Inferior parietal cortex (tissue), 1 donor: ENCODE results near the gene SRPK1.

ENCODE experiments used
- DNase-seq: peaks from one replicate; pipeline ENCODE4 v3.0.0-alpha.2; 2016; ENCODE audit errors: extremely low spot score

Gene SRPK1

GRCh38 chr6:35898003-35898402 lies 22.9 kb downstream of the SRPK1 start:
- no peak for DNase-seq

GRCh38 chr6:35897486-35897885 lies 23.4 kb downstream of the SRPK1 start:
- no peak for DNase-seq

DNA sequence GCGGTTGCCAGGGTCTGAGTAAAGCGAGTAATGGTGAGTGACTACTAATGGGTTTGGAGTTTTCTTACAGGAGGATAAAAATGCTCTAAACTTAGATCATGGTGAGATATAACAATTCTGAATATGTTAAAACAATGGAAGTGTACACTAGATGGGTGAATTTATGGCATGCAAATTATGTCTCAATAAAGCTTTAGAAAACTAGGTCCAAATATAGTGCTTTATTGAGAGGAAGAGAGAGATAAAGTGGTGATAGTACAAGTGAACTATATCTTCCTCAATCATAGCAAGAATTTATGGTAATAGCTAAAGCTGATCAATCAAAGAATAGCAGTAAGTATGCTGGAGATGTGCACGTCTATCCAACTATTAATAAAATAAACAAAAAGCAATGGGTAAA lies 23.9 kb downstream of the SRPK1 start:
- DNase-seq, result no peak

DNA sequence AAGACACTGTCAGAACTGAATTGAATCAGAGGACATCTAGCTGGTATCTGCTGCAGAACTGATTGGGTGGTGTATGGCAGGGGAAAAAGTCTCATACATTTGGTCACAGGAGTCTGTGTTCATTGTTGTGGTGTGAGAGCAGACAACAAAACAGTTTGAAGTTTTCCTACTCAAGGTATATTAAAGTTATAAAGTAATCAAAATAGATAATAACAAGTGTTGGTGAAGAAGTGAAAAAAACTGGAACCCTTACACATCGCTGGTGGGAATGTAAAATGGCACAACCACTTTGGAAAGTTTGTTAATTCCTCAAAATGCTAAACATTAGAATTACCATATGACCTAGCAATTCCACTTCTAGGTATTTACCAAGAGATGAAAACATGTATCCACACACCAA lies 24.7 kb downstream of the SRPK1 start:
- DNase-seq, result no peak

GRCh38 chr6:35895560-35895959 lies 25.3 kb downstream of the SRPK1 start:
- DNase-seq, result no peak

GRCh38 chr6:35894776-35895175 lies 26.1 kb downstream of the SRPK1 start:
- DNase-seq, result no peak

DNA sequence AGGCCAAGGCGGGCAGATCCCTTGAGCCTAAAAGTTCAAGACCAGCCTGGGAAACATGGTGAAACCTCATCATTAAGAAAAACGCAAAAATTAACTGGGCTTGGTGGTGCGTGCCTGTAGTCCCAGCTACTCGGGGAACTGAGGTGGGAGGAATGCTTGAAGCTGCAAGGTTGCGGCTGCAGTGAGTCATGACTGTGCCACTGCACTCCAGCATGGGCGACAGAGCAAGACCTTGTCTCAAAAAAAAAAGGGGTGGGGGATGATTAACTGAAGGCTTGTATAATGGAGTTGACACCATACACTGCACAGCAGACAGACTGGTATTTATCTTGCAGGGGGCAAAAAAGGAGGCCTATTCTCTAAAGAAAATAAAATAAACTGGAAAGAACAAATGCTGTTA lies 27.7 kb downstream of the SRPK1 start:
- DNase-seq, result no peak

DNA sequence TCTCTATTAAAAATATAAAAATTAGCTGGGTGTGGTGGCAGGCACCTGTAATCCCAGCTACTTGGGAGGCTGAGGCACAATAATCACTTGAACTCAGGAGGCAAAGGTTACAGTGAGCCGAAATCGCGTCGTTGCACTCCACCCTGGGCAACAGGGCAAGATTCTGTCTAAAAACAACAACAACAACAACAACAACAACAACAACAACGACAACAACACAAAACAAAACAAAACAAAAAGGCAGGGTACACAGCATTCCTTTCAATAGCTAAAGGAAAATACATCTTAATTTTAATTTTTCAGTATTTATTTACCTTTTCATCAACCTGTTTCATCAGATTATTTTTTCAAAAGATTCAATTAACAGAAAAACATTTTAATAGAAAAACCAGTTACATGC lies 28.4 kb downstream of the SRPK1 start:
- DNase-seq, result no peak

DNA sequence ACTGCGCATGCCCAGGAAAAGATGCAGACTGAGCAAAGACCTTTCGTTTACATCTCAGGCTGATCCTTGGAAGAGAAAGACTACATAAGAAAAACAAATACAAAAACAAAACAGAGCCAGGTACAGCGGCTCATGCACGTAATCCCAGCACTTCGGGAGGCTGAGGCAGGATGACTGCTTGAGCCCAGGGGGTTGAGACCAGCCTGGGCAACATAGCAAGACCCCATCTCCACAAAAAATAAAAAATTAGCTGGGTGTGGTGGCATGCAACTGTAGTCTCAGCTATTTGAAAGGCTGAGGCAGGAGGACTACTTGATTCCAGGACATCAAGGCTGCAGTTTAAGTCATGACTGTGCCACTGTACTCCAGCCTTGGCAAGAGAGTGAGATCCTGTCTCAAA lies 41.7 kb downstream of the SRPK1 start:
- DNase-seq, result no peak

GRCh38 chr6:35876902-35877301 lies 44.0 kb downstream of the SRPK1 start:
- no peak for DNase-seq

DNA sequence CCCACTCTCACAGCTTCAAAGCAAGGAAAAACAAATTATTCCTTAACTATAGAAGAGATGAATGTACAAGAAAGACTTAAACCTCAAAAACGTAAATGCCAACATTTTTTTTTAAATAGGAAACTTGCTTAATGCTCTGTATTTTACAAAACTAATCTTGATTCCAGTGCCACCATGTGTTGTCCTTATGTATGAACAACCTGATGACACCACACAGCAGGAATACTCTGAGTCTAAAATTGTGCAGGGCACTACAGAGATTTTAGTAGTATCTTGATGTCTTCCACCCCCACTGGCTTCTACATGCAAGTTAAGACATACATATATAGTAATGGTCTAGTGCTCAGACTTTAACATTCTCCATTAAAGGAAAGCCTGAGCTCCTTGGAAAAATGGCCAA lies 46.2 kb downstream of the SRPK1 start:
- DNase-seq, result no peak

- DNase-seq, result no peak
Observed at GRCh38 chr6:35859367-35859766, 61.5 kb downstream of the SRPK1 start.

DNA sequence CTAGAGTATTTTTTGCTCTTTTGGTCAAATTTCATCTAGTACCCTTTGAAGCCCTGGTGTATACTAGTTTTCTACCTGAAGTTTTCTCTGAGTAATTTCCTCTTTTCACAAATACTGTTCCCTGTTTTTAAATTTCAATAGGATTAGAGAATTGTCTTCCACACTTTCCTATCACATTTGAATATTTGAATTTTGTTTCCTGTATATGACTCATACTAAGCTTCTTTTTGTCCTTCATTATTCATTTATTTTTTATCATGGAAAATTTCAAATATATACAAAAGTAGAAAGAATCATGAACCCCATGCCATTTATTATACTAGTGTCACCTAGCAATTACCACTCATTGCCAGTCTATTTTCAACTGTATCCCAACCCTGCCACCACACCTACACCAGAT lies 63.0 kb downstream of the SRPK1 start:
- no peak for DNase-seq

- no peak for DNase-seq
Observed at GRCh38 chr6:35856250-35856649, 64.6 kb downstream of the SRPK1 start.

- no peak for DNase-seq
Observed at GRCh38 chr6:35852994-35853393, 67.9 kb downstream of the SRPK1 start.

GRCh38 chr6:35850208-35850607 lies 70.7 kb downstream of the SRPK1 start:
- no peak for DNase-seq

GRCh38 chr6:35844290-35844689 lies 76.6 kb downstream of the SRPK1 start:
- no peak for DNase-seq

DNA sequence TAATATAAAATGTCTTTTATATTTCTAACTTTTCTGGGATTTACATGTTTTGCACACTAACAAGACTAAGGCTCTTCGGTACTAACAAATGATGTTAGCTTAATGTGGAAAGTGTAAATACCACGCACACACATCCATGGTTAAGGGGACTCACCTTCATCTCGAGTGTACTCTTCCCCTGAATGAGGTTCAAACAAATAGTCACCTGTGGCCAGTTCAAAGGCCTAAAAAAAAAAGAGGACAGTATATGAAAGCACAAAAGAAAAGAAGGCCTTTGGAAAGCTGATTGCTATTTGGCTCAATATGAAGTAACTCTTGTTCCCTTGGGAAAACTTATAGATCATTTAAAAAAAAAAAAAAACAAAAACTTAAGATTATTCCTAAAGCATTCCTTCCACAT lies 78.5 kb downstream of the SRPK1 start:
- DNase-seq, result no peak

DNA sequence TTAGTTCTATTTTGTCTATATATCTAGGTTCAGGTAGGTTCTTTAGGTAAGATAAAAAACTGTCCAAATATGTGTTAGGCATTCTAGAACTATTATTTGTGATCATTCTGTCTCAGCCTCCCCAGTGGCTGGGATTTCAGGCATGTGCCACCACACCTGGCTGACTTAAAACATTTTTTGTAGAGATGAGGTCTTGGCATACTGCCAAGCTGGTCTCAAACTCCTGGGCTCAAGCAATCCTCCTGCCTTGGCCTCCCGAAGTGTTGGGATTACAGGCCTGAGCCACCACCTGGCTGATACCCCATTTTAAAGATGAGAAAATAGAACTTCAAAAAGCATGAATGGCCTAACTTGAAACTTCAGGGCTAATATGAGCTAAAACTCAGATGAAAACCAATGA lies 81.9 kb downstream of the SRPK1 start:
- DNase-seq, result no peak

DNA sequence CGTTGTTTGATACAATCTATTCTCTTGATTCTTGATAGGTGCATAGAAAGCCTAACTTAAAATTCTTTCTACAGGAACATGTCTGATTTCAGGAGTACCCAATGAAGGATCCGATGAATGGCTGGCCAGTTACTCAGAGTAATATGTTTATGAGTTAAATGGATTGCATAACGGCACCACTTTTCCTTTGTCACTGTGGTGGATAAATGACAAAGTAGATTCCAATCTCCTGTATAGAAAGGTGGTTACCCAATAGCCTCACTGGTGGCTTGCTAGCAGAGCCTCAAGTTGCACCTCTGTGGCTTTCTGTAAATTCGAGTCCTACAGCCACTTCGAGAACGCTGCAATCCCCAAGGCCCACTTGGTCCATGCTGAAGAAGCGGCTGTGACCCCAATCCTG lies 87.4 kb downstream of the SRPK1 start:
- no peak for DNase-seq

DNA sequence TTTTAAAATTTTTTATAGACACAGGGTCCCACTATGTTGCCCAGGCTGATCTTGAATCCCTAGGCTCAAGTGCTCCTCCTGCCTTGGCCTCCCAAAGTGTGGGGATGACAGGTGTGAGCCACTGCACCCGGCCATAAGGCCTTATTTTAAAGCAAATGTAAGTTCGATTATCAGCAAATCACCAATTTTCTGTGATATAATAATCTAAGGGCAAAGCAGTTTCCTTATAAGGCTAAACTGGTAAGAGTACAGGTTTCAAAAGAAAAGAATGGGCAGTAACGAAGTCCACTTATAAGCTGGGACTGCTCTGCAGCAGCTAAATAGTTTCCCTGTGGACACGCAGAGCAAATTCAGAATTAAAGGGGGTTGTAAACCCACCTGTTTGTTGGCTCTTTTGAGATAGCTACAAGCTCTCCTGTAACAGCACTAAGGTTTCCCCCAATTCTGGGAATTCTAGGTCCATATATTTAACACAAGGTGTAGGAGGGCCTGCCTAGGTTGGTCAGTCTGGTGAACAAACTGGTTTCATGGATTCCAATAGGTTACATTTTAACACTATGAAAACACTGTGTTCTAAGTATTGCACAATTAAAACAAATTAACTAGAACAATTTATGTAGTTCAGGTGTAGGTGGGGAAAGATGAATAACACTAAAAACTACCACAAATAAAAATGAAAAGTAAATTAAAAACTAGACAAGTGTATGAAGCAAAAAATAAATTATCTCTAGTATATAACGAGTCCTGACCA lies 89.5 kb downstream of the SRPK1 start:
- DNase-seq, result no peak

DNA sequence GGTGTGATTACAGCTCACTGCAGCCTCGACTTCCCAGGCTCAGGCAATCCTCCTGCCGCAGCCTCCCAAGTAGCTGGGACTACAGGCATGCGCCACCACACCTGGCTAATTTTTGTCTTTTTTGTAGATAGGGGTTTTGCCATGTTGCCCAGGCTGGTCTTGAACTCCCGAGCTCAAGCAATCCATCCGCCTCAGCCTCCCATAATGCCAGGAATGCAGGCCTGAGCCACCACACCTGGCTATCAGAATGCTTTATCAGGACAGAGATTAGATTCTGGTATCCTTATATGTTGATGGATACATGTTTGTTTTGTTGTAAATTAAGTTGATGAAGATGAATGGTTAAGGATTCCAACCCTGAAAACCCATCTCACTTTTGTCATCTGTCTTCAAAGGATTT lies 91.6 kb downstream of the SRPK1 start:
- DNase-seq, result no peak

DNA sequence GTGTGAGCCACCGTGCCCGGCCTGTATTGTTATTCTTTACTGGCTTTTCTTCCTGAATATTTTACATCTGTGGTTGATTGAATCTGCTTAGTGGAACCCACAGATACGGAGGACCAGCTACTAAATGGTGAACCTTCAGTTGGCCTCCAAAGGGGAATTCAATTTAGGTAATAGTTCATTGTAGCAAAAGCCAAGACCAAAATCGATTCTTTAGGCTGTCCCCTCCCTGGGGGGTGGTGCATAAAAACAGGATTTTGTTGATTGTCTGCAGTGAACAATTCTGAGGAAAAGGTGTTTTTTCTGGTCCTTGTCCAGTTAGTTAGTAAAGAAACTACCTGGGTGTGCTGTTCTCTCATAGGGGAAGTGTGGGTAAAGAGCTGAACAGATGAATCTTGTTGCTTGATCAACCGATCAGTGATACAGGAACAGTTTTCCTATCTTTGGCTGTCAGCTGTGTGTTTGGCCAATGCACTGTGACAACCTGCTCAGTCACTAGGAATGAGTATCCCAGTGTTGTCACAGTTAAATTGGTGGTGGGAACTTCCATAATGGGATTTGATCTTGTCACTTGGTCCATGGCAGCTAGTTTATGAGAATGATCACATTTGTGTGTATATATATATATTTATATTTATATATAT lies 96.2 kb downstream of the SRPK1 start:
- DNase-seq, result no peak

GRCh38 chr6:35823601-35824000 lies 97.3 kb downstream of the SRPK1 start:
- DNase-seq, result no peak
